ENCODE data around the gene USH1G. TPM values are rescaled to one million over a fixed set of nuclear protein-coding genes. Genes with fewer than 3 reads are reported as not detected.

The USH1G gene
- total RNA-seq, 1 donor from 2014 or later: under 0.01 TPM

- H3K4me3 ChIP-seq (ENCODE audit: low read length in 3 of 3): no peak overlapping the region
- peaks cover 41 to 67% (median 56%) of the 10 kb centered on the region in 3 donors for H3K27me3 ChIP-seq (ENCODE audit: control insufficient read depth in 3 of 3, insufficient read depth in 3 of 3, low read length in 3 of 3)
- H3K9ac ChIP-seq (ENCODE audit: low read depth in 1 of 3, low read length in 3 of 3): no peak overlapping the region
- no peaks in the 10 kb centered on the region for H3K9me3 ChIP-seq (ENCODE audit: control insufficient read depth in 3 of 3, low read length in 3 of 3)
- no peaks in the 10 kb centered on the region for H3K4me1 ChIP-seq (ENCODE audit: control insufficient read depth in 3 of 3, insufficient read depth in 3 of 3, low read length in 3 of 3)
- H3K36me3 ChIP-seq (ENCODE audit: control insufficient read depth in 3 of 3, insufficient read depth in 3 of 3, low read length in 3 of 3): no peaks in the 10 kb centered on the region
- no peak overlapping the region for H3K27ac ChIP-seq (ENCODE audit: low read depth, low read length)
Observed at GRCh38 chr17:74930535-74931036, 7.5 kb upstream of the USH1G start.

DNA sequence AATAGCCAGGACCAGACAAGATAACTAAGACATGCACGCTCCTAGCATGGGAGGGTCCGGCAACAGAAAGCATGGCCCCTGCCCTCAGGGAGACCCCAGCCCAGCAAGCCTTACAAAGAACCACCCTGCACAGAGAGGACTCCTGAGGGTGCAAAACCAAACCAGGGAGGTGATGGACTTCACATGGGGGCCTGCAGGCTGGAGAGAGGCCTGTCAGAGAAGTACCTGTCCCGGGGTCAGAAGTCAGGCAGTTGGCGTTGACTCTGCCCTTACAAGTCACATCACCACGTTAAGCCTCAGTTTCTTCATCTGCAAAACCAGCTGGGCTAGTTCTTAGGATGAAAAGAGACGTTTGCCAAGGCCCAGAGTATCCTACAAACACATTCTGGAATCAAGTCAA is 5.7 kb upstream of the USH1G start:
- no peaks in the 10 kb centered on the region for H3K9me3 ChIP-seq (ENCODE audit: control insufficient read depth in 3 of 3, low read length in 3 of 3)
- no peak overlapping the region for H3K9ac ChIP-seq (ENCODE audit: low read depth in 1 of 3, low read length in 3 of 3)
- no peak overlapping the region for H3K27ac ChIP-seq (ENCODE audit: low read depth, low read length)
- peaks cover 2 to 6% (median 6%) of the 10 kb centered on the region in 3 donors for H3K4me1 ChIP-seq (ENCODE audit: control insufficient read depth in 3 of 3, insufficient read depth in 3 of 3, low read length in 3 of 3)
- H3K36me3 ChIP-seq (ENCODE audit: control insufficient read depth in 3 of 3, insufficient read depth in 3 of 3, low read length in 3 of 3): no peaks in the 10 kb centered on the region
- H3K27me3 ChIP-seq (ENCODE audit: control insufficient read depth in 3 of 3, insufficient read depth in 3 of 3, low read length in 3 of 3): peaks cover 48 to 71% (median 62%) of the 10 kb centered on the region in 3 donors
- H3K4me3 ChIP-seq (ENCODE audit: low read length in 3 of 3): no peak overlapping the region

- peaks cover 59 to 71% (median 68%) of the 10 kb centered on the region in 3 donors for H3K27me3 ChIP-seq (ENCODE audit: control insufficient read depth in 3 of 3, insufficient read depth in 3 of 3, low read length in 3 of 3)
- no peak overlapping the region for H3K9ac ChIP-seq (ENCODE audit: low read depth in 1 of 3, low read length in 3 of 3)
- no peaks in the 10 kb centered on the region for H3K9me3 ChIP-seq (ENCODE audit: control insufficient read depth in 3 of 3, low read length in 3 of 3)
- no peak overlapping the region for H3K27ac ChIP-seq (ENCODE audit: low read depth, low read length)
- H3K4me1 ChIP-seq (ENCODE audit: control insufficient read depth in 3 of 3, insufficient read depth in 3 of 3, low read length in 3 of 3): peaks cover 3 to 11% (median 6%) of the 10 kb centered on the region in 3 donors
- H3K36me3 ChIP-seq (ENCODE audit: control insufficient read depth in 3 of 3, insufficient read depth in 3 of 3, low read length in 3 of 3): no peaks in the 10 kb centered on the region
- no peak overlapping the region for H3K4me3 ChIP-seq (ENCODE audit: low read length in 3 of 3)
Observed at GRCh38 chr17:74925242-74925641, 2.2 kb upstream of the USH1G start.

DNA sequence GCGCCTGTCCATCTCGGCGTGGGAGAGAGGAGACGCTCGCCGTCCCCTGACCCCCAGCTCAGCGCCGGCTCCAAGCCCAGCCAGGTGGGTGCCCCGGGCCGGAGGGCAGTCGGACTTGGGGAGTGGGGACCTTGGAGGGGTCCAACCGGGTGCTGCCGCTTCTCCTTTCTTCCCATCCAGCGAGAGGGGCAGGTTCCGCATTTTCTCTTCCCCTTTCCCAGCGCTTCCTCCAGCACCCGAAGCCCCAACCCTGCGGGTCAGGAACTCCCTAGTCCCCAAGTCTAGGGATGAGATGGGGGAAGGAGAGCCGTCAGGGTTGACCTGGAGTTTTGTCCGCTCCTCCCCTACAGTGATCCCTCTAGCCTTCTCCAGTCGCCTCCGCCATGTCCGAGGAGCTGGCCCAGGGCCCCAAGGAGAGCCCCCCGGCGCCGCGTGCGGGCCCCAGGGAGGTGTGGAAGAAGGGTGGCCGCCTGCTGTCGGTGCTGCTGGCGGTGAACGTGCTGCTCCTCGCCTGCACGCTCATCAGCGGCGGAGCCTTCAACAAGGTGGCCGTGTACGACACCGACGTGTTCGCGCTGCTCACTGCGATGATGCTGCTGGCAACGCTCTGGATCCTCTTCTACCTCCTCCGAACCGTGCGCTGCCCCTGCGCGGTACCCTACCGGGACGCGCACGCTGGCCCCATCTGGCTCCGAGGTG is 1.3 kb upstream of the USH1G start, which contains the start of gene OTOP2:
Gene OTOP2 (plus strand): TSS at position 24 of the 699 bp plus-strand sequence. CDS start 360 bp downstream, at position 384.
- H3K9ac ChIP-seq (ENCODE audit: low read depth in 1 of 3, low read length in 3 of 3): no peak within 1 kb of the TSS
- H3K4me1 ChIP-seq (ENCODE audit: control insufficient read depth in 3 of 3, insufficient read depth in 3 of 3, low read length in 3 of 3): peaks cover 3 to 11% (median 6%) of the 10 kb centered on the region in 3 donors
- H3K27me3 ChIP-seq (ENCODE audit: control insufficient read depth in 3 of 3, insufficient read depth in 3 of 3, low read length in 3 of 3): peaks cover 66 to 77% (median 68%) of the 10 kb centered on the region in 3 donors
- no peaks in the 10 kb centered on the region for H3K36me3 ChIP-seq (ENCODE audit: control insufficient read depth in 3 of 3, insufficient read depth in 3 of 3, low read length in 3 of 3)
- H3K27ac ChIP-seq (ENCODE audit: low read depth, low read length): no peak within 1 kb of the TSS
- H3K4me3 ChIP-seq (ENCODE audit: low read length in 3 of 3): no peak within 1 kb of the TSS
- no peaks in the 10 kb centered on the region for H3K9me3 ChIP-seq (ENCODE audit: control insufficient read depth in 3 of 3, low read length in 3 of 3)

GRCh38 chr17:74923538-74924249 is 639 bp upstream of the USH1G start:
- H3K27ac ChIP-seq (ENCODE audit: low read depth, low read length): no peak overlapping the region
- no peaks in the 10 kb centered on the region for H3K36me3 ChIP-seq (ENCODE audit: control insufficient read depth in 3 of 3, insufficient read depth in 3 of 3, low read length in 3 of 3)
- no peaks in the 10 kb centered on the region for H3K9me3 ChIP-seq (ENCODE audit: control insufficient read depth in 3 of 3, low read length in 3 of 3)
- H3K4me3 ChIP-seq (ENCODE audit: low read length in 3 of 3): no peak overlapping the region
- H3K27me3 ChIP-seq (ENCODE audit: control insufficient read depth in 3 of 3, insufficient read depth in 3 of 3, low read length in 3 of 3): peaks cover 68 to 83% (median 68%) of the 10 kb centered on the region in 3 donors
- no peak overlapping the region for H3K9ac ChIP-seq (ENCODE audit: low read depth in 1 of 3, low read length in 3 of 3)
- peaks cover 3 to 11% (median 6%) of the 10 kb centered on the region in 3 donors for H3K4me1 ChIP-seq (ENCODE audit: control insufficient read depth in 3 of 3, insufficient read depth in 3 of 3, low read length in 3 of 3)

DNA sequence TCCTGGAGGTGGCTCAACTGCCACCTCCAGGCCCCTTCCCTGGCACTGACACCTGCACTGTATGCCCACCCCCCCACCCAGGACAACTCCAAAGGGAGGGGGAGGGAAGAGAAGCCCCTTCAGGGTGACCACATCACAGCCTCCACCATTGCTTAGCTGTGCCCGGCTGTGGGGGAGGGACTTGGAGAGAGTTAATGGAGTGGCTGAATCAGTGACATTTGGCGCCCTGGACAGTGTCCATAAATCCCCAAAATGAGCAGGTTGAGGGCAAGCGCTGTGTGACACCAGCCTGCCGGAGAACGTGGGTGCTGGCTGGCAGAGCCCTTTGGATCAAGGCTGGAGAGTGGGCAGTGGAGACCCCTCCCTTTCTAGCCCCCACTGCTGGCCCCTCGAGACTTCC is 883 bp downstream of the USH1G start:
- Histone ChIP-seq H3K27me3 (ENCODE audit: control insufficient read depth in 3 of 3, insufficient read depth in 3 of 3, low read length in 3 of 3) (peaks cover 61 to 84% (median 74%) of the 10 kb centered on the region in 3 donors), H3K4me3 (ENCODE audit: low read length in 3 of 3) (no peak overlapping the region), H3K4me1 (ENCODE audit: control insufficient read depth in 3 of 3, insufficient read depth in 3 of 3, low read length in 3 of 3) (peaks cover 3 to 11% (median 6%) of the 10 kb centered on the region in 3 donors), H3K9ac (ENCODE audit: low read depth in 1 of 3, low read length in 3 of 3) (no peak overlapping the region), H3K9me3 (ENCODE audit: control insufficient read depth in 3 of 3, low read length in 3 of 3) (no peaks in the 10 kb centered on the region), H3K36me3 (ENCODE audit: control insufficient read depth in 3 of 3, insufficient read depth in 3 of 3, low read length in 3 of 3) (no peaks in the 10 kb centered on the region), H3K27ac (ENCODE audit: low read depth, low read length) (no peak overlapping the region)

- H3K36me3 ChIP-seq (ENCODE audit: control insufficient read depth in 3 of 3, insufficient read depth in 3 of 3, low read length in 3 of 3): no peaks in the 10 kb centered on the region
- H3K9ac ChIP-seq (ENCODE audit: low read depth in 1 of 3, low read length in 3 of 3): no peak overlapping the region
- H3K9me3 ChIP-seq (ENCODE audit: control insufficient read depth in 3 of 3, low read length in 3 of 3): no peaks in the 10 kb centered on the region
- peaks cover 3 to 14% (median 6%) of the 10 kb centered on the region in 3 donors for H3K4me1 ChIP-seq (ENCODE audit: control insufficient read depth in 3 of 3, insufficient read depth in 3 of 3, low read length in 3 of 3)
- H3K27ac ChIP-seq (ENCODE audit: low read depth, low read length): no peak overlapping the region
- H3K27me3 ChIP-seq (ENCODE audit: control insufficient read depth in 3 of 3, insufficient read depth in 3 of 3, low read length in 3 of 3): peaks cover 61 to 86% (median 75%) of the 10 kb centered on the region in 3 donors
- no peak overlapping the region for H3K4me3 ChIP-seq (ENCODE audit: low read length in 3 of 3)
Observed at GRCh38 chr17:74921769-74922168, 1.3 kb downstream of the USH1G start.

DNA sequence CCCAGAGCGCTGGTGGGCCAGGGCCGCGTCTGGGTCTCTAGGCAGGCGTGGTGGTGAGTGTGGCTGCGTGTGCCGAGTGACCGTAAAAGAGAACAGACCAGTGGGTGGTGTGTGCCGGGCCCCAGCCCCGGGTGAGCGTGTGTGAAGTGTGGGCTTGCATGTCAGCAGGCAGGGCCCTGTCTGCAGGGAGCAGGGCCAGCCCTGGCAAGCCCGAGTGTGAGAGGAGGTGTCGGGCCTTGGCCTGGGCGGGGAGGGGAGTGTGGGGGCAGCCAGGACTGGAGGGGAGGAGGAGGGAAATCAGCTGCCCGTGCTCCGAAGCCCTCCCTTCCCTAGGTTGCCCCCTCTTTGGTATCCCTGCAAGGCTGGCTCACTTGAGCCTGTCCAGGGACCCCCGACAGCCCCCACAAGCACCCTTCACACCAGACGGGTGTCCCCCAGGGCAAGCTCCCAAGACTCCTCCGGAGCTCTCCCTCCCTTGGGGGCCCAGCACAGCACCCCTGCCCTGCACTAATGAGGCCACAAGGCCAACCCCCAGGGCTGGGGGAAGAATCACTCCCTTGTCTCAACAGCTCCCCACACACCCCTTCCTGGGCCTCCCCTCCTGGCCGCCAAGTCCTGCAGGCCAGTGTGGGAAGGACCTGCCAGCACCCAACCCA is 1.9 kb downstream of the USH1G start:
- no peak overlapping the region for H3K9ac ChIP-seq (ENCODE audit: low read depth in 1 of 3, low read length in 3 of 3)
- H3K36me3 ChIP-seq (ENCODE audit: control insufficient read depth in 3 of 3, insufficient read depth in 3 of 3, low read length in 3 of 3): no peaks in the 10 kb centered on the region
- no peaks in the 10 kb centered on the region for H3K9me3 ChIP-seq (ENCODE audit: control insufficient read depth in 3 of 3, low read length in 3 of 3)
- peaks cover 3 to 14% (median 6%) of the 10 kb centered on the region in 3 donors for H3K4me1 ChIP-seq (ENCODE audit: control insufficient read depth in 3 of 3, insufficient read depth in 3 of 3, low read length in 3 of 3)
- H3K27me3 ChIP-seq (ENCODE audit: control insufficient read depth in 3 of 3, insufficient read depth in 3 of 3, low read length in 3 of 3): peaks cover 64 to 88% (median 80%) of the 10 kb centered on the region in 3 donors
- no peak overlapping the region for H3K4me3 ChIP-seq (ENCODE audit: low read length in 3 of 3)
- no peak overlapping the region for H3K27ac ChIP-seq (ENCODE audit: low read depth, low read length)

DNA sequence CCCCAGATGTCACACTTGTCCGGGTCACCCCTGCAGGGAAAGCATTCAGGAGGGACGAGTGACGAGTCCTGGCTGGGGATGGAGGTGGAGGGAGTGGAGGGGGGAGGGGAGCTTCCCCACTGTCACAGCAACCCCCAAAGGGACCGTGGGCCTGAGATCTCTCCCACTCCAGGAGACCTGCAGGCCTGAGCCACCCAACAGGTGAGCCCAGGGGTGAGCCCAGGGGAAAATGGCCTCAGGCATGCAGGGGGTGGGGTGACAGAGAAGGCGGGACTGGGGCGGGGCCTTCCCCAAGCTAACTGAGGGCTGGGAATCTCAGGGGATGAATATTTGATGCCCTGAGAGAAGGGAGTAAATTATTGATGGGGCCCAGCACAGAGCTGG is 2.4 kb downstream of the USH1G start:
- no peak overlapping the region for H3K27ac ChIP-seq (ENCODE audit: low read depth, low read length)
- no peaks in the 10 kb centered on the region for H3K36me3 ChIP-seq (ENCODE audit: control insufficient read depth in 3 of 3, insufficient read depth in 3 of 3, low read length in 3 of 3)
- no peak overlapping the region for H3K9ac ChIP-seq (ENCODE audit: low read depth in 1 of 3, low read length in 3 of 3)
- H3K4me1 ChIP-seq (ENCODE audit: control insufficient read depth in 3 of 3, insufficient read depth in 3 of 3, low read length in 3 of 3): peaks cover 3 to 14% (median 6%) of the 10 kb centered on the region in 3 donors
- H3K4me3 ChIP-seq (ENCODE audit: low read length in 3 of 3): no peak overlapping the region
- no peaks in the 10 kb centered on the region for H3K9me3 ChIP-seq (ENCODE audit: control insufficient read depth in 3 of 3, low read length in 3 of 3)
- peaks cover 61 to 87% (median 76%) of the 10 kb centered on the region in 3 donors for H3K27me3 ChIP-seq (ENCODE audit: control insufficient read depth in 3 of 3, insufficient read depth in 3 of 3, low read length in 3 of 3)

Data from skeletal muscle tissue (tissue), 4 donors.